Stimulated activated CD8-positive, alpha-beta memory T cell treated with anti-CD3 and anti-CD28 coated beads, Interleukin-2, amount 100 ng/mL, for 48 hours (primary cell): ENCODE measurements around the gene CYB5A.

Experiments used
- DNase-seq, 2 donors: peaks; one replicate each; pipeline ENCODE4 v3.0.0-alpha.2; 2020; ENCODE audit warnings: low read depth in 2 of 2

The CYB5A gene

DNA sequence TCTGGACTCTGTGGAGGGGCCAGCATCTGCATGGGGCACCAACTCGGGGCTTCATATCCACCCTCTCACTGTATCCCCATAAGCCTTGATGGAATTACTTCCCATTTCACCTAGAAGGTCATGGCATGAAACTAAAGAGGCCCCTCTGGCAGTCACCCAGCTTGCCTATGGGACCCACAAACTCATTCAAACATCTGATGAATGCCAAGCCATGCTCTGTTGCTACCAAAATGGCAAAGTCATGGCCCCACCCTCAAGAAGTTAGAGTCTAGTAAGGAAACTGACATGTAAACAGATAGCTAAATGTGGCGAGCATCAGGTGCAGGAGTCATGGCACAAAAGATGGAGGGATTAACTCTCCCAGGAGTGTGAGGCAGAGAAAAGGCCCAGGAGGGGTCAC, 14.5 kb downstream of the CYB5A start:
- no peak for DNase-seq

DNA sequence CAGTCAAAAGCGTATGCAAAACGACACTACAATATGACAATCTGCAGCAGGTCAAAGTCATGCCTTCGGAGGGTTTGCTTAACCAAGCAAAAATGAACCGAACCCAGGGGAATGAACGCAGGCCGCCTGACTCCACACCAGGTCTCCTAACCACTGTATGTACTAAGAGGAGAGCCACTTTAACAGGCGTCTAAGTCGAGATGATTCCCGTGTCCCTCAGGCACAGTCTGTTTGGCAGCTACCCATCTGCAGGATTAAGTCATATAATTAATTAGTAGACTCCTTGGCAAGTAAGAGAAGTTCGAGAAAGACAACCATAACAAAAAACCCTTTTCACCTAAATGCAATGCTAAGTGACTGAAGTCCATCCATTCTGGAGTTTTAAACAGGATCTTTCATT, 15.2 kb downstream of the CYB5A start:
- DNase-seq: no peak

DNA sequence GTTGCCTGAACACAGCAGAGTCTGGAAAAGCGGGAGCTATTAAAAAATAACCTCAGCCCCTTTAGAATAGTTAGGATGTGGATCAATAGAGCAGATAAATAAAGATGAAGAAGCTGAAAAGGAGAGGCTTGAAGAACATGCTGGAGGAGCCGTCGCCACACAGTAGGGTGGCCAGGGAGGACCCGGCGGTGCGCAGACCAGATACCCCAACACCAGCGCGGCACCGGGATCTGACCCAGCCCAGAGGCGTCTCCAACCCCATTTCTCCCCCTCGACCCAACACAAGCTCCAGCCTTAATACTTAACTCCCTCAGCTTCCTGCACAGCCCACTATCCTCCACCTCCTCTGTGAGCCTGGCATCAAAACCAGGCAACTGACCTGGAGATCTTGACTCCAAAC, 16.0 kb downstream of the CYB5A start:
- DNase-seq: no peak

DNA sequence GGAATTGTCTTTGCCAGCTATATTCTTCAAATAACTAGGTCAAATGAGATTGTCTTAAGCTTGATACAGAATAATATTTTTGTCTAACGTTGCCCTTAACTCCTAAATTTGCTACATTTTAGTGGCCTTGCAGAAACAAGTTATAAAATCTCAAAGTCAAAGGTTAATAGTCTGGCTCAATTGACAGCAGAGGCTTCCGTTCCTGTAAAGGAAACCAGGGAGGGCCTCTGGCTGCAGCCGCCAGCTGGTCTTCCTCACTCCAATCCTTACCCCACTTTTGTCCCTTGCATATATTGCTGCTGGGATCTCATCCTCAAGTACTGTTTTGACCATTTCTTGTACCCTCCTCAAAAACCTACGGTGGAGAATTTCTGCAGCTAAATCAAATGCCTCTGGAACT, 17.1 kb downstream of the CYB5A start:
- no peak for DNase-seq

- no peak for DNase-seq
Observed at GRCh38 chr18:74273394-74273793, 18.4 kb downstream of the CYB5A start.

- no peak for DNase-seq
Observed at GRCh38 chr18:74271635-74272034, 20.1 kb downstream of the CYB5A start.

- DNase-seq: no peak
Observed at GRCh38 chr18:74268933-74269620, 22.7 kb downstream of the CYB5A start.

GRCh38 chr18:74268175-74268574, 23.6 kb downstream of the CYB5A start:
- no peak for DNase-seq

DNA sequence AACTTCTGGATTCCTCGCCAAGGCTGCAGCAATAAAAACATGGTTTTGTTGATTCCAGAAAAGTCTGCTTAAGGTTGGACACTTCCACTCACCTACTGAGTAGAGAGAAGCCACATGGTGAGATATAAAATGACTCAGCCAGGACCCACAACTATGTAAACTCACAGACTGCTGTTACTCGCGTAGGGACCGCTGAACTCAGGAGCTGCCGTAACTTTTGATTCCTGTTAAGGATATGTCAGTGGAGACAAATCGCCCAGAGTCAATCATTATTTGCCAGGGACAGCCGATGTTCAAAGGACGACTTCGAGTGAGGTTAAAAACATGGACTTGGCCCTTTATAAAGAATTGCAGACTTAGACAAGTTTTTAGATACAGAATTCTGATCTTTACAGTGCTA, 25.6 kb downstream of the CYB5A start:
- no peak for DNase-seq

DNA sequence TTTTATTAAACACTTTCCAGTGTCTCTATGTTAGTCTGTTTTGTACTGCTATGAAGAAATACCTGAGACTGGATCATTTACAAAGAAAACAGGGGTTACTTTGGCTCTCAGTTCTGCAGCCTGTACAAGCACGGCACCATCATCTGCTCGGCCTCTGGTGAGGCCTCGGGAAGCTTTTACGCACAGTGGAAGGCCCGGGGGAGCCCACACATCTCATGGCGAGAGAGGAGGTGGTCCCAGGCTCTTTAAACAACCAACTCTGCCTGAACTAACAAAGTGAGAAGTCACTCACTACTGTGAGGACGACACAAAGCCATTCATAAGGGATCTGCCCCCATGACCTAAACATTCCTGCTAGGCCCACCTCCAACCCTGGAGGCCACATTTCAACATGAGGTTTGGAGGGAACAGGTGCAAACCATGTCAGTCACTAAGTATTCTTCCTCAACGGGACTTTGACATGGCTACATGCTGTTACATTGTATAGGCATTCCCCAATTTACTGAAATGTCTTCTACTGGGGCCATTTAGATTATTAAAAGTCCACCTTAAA, 26.1 kb downstream of the CYB5A start:
- DNase-seq: no peak

DNA sequence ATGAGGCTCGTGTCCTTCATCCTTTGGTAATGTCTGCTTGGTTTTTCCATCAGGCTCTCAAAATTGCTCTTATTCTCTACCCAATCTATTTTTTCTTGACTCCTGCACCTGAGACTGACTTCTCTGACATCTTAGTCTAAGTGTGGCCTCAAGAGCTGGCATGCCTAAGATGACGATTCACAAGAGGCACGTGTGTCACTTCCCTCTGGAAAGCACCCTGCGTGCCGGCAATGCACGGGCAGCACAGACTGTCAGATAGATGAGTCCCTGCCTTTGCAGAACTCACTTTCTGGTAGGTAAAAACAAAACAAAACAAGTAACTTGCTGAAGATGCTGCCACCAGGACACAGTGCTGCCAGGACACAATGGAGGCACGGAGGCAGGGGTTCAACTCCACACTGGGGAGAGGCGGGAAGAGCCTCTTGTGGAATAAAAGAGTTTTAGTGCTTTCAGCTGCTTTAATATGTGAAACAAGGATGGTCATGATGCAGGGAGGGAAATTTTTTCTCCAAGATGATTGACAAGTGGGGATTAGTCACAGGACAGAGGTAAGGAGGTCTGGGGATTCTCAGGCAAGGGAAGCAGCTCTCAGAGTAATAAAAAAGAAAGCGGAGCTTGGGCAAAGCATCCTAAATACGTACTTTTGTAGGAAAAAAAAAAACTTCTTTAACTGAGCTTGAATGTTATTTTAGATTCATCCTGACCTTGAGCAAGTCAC, 27.3 kb downstream of the CYB5A start:
- no peak for DNase-seq

DNA sequence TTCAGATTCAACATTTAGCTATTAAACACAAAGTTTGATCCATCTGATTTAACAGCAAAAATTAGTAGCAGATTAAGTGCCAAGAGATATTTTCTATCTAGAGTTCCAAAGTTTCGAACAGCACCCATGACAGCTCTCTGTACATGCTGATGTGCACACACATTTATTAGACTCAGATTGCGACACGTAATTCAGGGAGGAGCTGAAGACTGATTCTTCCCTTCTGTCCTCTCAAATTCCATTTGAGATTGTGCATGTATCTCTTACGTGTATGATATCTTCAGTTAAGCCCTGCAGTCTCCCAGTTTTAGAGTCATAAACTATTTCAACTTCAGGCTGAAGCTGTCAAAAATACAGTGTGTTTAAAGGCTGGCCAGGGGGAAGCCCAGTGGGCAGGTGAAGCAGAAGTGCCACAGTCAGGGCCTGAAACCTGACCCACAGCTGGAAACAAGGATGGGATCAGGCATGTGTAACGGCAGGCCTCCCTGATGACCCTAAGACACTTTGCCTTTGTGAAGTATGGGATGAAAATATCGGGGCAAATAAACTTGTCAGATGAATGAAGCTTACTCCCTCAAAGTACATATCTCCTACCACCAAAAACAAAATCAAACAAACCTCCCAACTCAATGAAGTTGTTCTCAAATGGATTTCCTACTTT, 30.6 kb downstream of the CYB5A start:
- DNase-seq: no peak

DNA sequence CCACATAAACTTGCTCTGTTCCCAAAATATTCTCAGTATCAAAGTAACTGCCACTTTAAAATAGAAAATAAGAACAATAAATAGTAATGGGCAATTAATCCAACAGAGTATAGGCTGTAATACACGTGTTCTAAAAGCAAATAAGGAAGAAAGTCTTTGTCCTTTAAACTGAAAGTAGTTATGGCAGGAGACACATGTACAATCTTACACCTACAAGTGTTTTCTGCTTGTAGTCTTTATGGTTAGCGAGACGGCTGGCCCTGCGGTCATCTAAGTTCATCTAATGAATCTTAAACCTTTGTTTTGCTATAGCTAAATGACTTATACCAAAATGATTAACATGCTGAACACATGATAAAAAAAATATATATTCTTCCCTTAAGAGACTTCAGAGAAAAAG, 32.4 kb downstream of the CYB5A start:
- no peak for DNase-seq

GRCh38 chr18:74257083-74257482, 34.7 kb downstream of the CYB5A start:
- DNase-seq: no peak

GRCh38 chr18:74256190-74256589, 35.6 kb downstream of the CYB5A start:
- no peak for DNase-seq

- DNase-seq: no peak
Observed at GRCh38 chr18:74255131-74255616, 36.6 kb downstream of the CYB5A start.

DNA sequence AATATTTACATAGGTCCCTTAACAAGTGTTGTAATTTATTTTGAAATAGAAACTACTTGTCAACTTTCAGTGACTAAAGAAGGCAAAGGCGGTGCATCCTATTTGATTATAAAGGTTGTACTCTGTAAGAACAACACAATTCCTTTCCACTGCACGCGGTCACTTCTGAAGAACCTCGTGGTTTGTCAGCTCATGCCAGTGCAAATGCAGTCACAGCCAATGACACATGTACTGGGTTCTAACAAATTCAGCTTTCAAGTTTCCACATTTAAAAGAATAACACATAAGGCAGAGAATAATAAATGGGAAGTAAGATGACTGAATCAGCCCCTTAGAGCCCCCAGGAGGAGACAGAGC, 39.7 kb downstream of the CYB5A start:
- DNase-seq: peak; percentile 5 to 26

GRCh38 chr18:74251297-74252038, 40.3 kb downstream of the CYB5A start:
- no peak for DNase-seq

DNA sequence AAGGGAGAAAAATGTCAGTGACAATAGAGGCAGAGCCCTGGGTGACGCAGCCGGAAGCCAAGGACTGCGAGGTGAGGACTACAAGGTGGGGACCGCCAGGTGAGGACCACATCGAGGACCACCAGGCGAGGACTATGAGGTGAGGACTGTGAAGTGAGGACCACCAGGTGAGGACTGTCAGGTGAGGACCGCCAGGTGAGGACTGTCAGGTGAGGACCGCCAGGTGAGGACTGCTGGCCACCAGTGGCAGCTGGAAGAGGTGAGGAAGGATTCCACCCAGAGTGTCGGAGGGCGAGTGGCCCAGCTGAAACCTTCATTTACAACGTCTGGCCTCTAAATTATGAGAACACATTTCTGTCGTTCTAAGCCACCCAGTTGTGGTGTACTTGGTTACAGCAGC, 41.6 kb downstream of the CYB5A start:
- no peak for DNase-seq

- DNase-seq: no peak
Observed at GRCh38 chr18:74249181-74249968, 42.4 kb downstream of the CYB5A start.

- DNase-seq: no peak
Observed at GRCh38 chr18:74248595-74248994, 43.2 kb downstream of the CYB5A start.
